T-helper 1 cell treated with Interleukin-12 subunit alpha and Interleukin-12 subunit beta and Interleukin-4 antibody, amounts not matched to agents 30 μg/mL and 1 μg/mL, for 36 hours (primary cell): ENCODE measurements around the gene HOXC4.
A peak's percentile ranks its signal among the peaks of the same experiment; 100 is the strongest.

Experiments used
- H3K27ac Mint-ChIP-seq: one replicate; pipeline ENCODE4 v1.8.0; 2021; ENCODE audit warnings: mild to moderate bottlenecking, mixed read lengths
- H3K27me3 Mint-ChIP-seq: one replicate; pipeline ENCODE4 v1.8.0; 2021; ENCODE audit warnings: low read depth, mixed read lengths
- H3K36me3 Mint-ChIP-seq: one replicate; pipeline ENCODE4 v1.8.0; 2021; ENCODE audit warnings: low read depth, mixed read lengths
- H3K4me1 Mint-ChIP-seq: one replicate; pipeline ENCODE4 v1.8.0; 2021; ENCODE audit warnings: low read depth, mixed read lengths
- H3K4me3 Mint-ChIP-seq: one replicate; pipeline ENCODE4 v1.8.0; 2021; ENCODE audit warnings: mild to moderate bottlenecking, moderate library complexity, mixed read lengths
- H3K9me3 Mint-ChIP-seq: one replicate; pipeline ENCODE4 v1.8.0; 2021; ENCODE audit warnings: mixed read lengths

HOXC4 gene

GRCh38 chr12:54030889-54031471, 22.7 kb upstream of the HOXC4 start:
- Mint-ChIP-seq H3K27ac (no peak overlapping the region), H3K4me1 (peaks cover 27% of the 10 kb centered on the region), H3K36me3 (peaks cover 2% of the 10 kb centered on the region), H3K4me3 (no peak overlapping the region), H3K27me3 (peaks cover 92% of the 10 kb centered on the region), H3K9me3 (no peaks in the 10 kb centered on the region)

- peaks cover 92% of the 10 kb centered on the region for H3K27me3 Mint-ChIP-seq
- peaks cover 2% of the 10 kb centered on the region for H3K36me3 Mint-ChIP-seq
- H3K27ac Mint-ChIP-seq, result no peak overlapping the region
- no peak overlapping the region for H3K4me3 Mint-ChIP-seq
- H3K9me3 Mint-ChIP-seq, result no peaks in the 10 kb centered on the region
- H3K4me1 Mint-ChIP-seq, result peaks cover 25% of the 10 kb centered on the region
Observed at GRCh38 chr12:54031480-54031879, 22.2 kb upstream of the HOXC4 start.

- H3K27ac Mint-ChIP-seq, result peak overlapping the region; percentile 64
- H3K4me3 Mint-ChIP-seq, result no peak overlapping the region
Observed at GRCh38 chr12:54032086-54032619, 21.5 kb upstream of the HOXC4 start.

GRCh38 chr12:54032627-54033100, 21.0 kb upstream of the HOXC4 start, which contains the start of gene HOXC5:
Gene HOXC5, plus strand, starts transcription at chr12:54033050. Its CDS starts 73 bp downstream, at chr12:54033123.
- no peaks in the 10 kb centered on the region for H3K9me3 Mint-ChIP-seq
- H3K36me3 Mint-ChIP-seq, result peaks cover 2% of the 10 kb centered on the region
- H3K4me1 Mint-ChIP-seq, result peaks cover 18% of the 10 kb centered on the region
- H3K4me3 Mint-ChIP-seq, result peak within 1 kb of the TSS; percentile 57
- peaks cover 92% of the 10 kb centered on the region for H3K27me3 Mint-ChIP-seq
- peak within 1 kb of the TSS; percentile 64 for H3K27ac Mint-ChIP-seq

More at GRCh38 chr12:54032086-54032619, 21.5 kb upstream of the HOXC4 start:
- Mint-ChIP-seq H3K36me3 (peaks cover 2% of the 10 kb centered on the region), H3K27me3 (peaks cover 92% of the 10 kb centered on the region), H3K4me1 (peaks cover 21% of the 10 kb centered on the region), H3K9me3 (no peaks in the 10 kb centered on the region)

GRCh38 chr12:54033106-54033979, 20.3 kb upstream of the HOXC4 start:
- H3K9me3 Mint-ChIP-seq, result no peaks in the 10 kb centered on the region
- peaks cover 92% of the 10 kb centered on the region for H3K27me3 Mint-ChIP-seq
- H3K4me3 Mint-ChIP-seq, result no peak overlapping the region
- H3K27ac Mint-ChIP-seq, result peak overlapping the region; percentile 55
- peaks cover 18% of the 10 kb centered on the region for H3K4me1 Mint-ChIP-seq
- H3K36me3 Mint-ChIP-seq, result peaks cover 2% of the 10 kb centered on the region

GRCh38 chr12:54033980-54034784, 19.5 kb upstream of the HOXC4 start:
- Mint-ChIP-seq H3K4me1 (peaks cover 15% of the 10 kb centered on the region), H3K36me3 (peaks cover 2% of the 10 kb centered on the region), H3K27me3 (peaks cover 95% of the 10 kb centered on the region), H3K9me3 (no peaks in the 10 kb centered on the region), H3K4me3 (peak overlapping the region; percentile 28), H3K27ac (no peak overlapping the region)

GRCh38 chr12:54034785-54035310, 18.8 kb upstream of the HOXC4 start:
- no peak overlapping the region for H3K4me3 Mint-ChIP-seq
- peak overlapping the region; percentile 62 for H3K27ac Mint-ChIP-seq
- H3K27me3 Mint-ChIP-seq, result peaks cover 96% of the 10 kb centered on the region
- peaks cover 2% of the 10 kb centered on the region for H3K36me3 Mint-ChIP-seq
- H3K9me3 Mint-ChIP-seq, result no peaks in the 10 kb centered on the region
- H3K4me1 Mint-ChIP-seq, result peaks cover 15% of the 10 kb centered on the region

- no peak overlapping the region for H3K27ac Mint-ChIP-seq
- no peak overlapping the region for H3K4me3 Mint-ChIP-seq
- no peaks in the 10 kb centered on the region for H3K36me3 Mint-ChIP-seq
- peaks cover 12% of the 10 kb centered on the region for H3K4me1 Mint-ChIP-seq
- peaks cover 97% of the 10 kb centered on the region for H3K27me3 Mint-ChIP-seq
- H3K9me3 Mint-ChIP-seq, result no peaks in the 10 kb centered on the region
Observed at GRCh38 chr12:54035568-54036264, 17.9 kb upstream of the HOXC4 start.

- peaks cover 10% of the 10 kb centered on the region for H3K4me1 Mint-ChIP-seq
Observed at GRCh38 chr12:54036620-54037359, 16.8 kb upstream of the HOXC4 start.

GRCh38 chr12:54037360-54038283, 16.0 kb upstream of the HOXC4 start:
- no peak overlapping the region for H3K4me3 Mint-ChIP-seq

More at GRCh38 chr12:54036620-54037359, 16.8 kb upstream of the HOXC4 start:
- H3K9me3 Mint-ChIP-seq, result no peaks in the 10 kb centered on the region
- H3K4me3 Mint-ChIP-seq, result no peak overlapping the region
- peaks cover 92% of the 10 kb centered on the region for H3K27me3 Mint-ChIP-seq
- H3K27ac Mint-ChIP-seq, result no peak overlapping the region
- H3K36me3 Mint-ChIP-seq, result no peaks in the 10 kb centered on the region

GRCh38 chr12:54038284-54038870, 15.3 kb upstream of the HOXC4 start:
- H3K9me3 Mint-ChIP-seq, result no peaks in the 10 kb centered on the region
- peaks cover 92% of the 10 kb centered on the region for H3K27me3 Mint-ChIP-seq
- no peaks in the 10 kb centered on the region for H3K36me3 Mint-ChIP-seq
- no peak overlapping the region for H3K27ac Mint-ChIP-seq
- H3K4me1 Mint-ChIP-seq, result peaks cover 5% of the 10 kb centered on the region
- H3K4me3 Mint-ChIP-seq, result no peak overlapping the region

More at GRCh38 chr12:54037360-54038283, 16.0 kb upstream of the HOXC4 start:
- Mint-ChIP-seq H3K4me1 (peaks cover 7% of the 10 kb centered on the region), H3K27ac (no peak overlapping the region), H3K27me3 (peaks cover 92% of the 10 kb centered on the region), H3K36me3 (no peaks in the 10 kb centered on the region), H3K9me3 (no peaks in the 10 kb centered on the region)

GRCh38 chr12:54038871-54039414, 14.7 kb upstream of the HOXC4 start:
- Mint-ChIP-seq H3K27ac (no peak overlapping the region), H3K4me1 (peaks cover 5% of the 10 kb centered on the region), H3K9me3 (no peaks in the 10 kb centered on the region), H3K4me3 (no peak overlapping the region), H3K36me3 (no peaks in the 10 kb centered on the region), H3K27me3 (peaks cover 94% of the 10 kb centered on the region)
